SU-DHL-6 (cell line): ENCODE data around the gene SCAPER.

Source experiments
- CTCF ChIP-seq: fragments of 200-600 bp; sonication (generic); IDR thresholded peaks from one replicate; pipeline ENCODE4 v1.5.1; 2017; ENCODE audit warnings: antibody characterized with exemption, mild to moderate bottlenecking, low read length, moderate library complexity; ENCODE audit not compliant: insufficient read depth, poor library complexity, severe bottlenecking
- EZH2phosphoT487 ChIP-seq: fragments of 200-600 bp; sonication (generic), shearing (Covaris generic); conservative IDR thresholded peaks from 2 replicates; pipeline ENCODE4 v1.6.1; 2018; ENCODE audit warnings: mild to moderate bottlenecking, antibody characterized with exemption, low read length, moderate library complexity, mixed read lengths

- no peak for TF ChIP-seq CTCF
- TF ChIP-seq EZH2phosphoT487 = no peak
These were observed 40.6 kb downstream of the SCAPER start for GRCh38 chr15:76864586-76864985.
